ENCODE data around the gene TCF21.
"Not testable (repeated sequence)": the region's sequence is repeated elsewhere in the genome, so short reads cannot be mapped to it uniquely, and the experiment has no call there.

The TCF21 gene

DNA sequence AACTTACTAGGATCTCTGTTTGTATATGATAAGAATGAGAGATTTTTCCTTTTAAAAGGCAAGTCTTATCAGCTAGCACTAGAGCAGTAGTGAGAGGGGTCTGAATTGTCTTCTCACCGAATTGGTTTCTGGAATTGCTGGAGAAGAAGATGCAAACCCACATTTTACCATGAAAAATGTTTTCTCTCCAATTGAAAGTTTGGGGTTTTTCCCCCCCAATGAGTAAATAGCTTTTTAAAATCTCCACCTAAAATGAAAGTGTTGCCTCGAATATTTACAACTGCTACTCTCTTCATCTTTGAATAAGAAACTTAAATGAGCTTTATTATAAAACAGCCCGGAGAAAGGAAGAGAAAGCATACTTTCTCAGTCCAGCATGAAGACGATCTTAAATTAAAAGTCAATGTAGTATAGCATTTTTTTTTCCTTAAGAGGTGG lies 1.8 kb downstream of the TCF21 start:
- no peak for DNase-seq

DNA sequence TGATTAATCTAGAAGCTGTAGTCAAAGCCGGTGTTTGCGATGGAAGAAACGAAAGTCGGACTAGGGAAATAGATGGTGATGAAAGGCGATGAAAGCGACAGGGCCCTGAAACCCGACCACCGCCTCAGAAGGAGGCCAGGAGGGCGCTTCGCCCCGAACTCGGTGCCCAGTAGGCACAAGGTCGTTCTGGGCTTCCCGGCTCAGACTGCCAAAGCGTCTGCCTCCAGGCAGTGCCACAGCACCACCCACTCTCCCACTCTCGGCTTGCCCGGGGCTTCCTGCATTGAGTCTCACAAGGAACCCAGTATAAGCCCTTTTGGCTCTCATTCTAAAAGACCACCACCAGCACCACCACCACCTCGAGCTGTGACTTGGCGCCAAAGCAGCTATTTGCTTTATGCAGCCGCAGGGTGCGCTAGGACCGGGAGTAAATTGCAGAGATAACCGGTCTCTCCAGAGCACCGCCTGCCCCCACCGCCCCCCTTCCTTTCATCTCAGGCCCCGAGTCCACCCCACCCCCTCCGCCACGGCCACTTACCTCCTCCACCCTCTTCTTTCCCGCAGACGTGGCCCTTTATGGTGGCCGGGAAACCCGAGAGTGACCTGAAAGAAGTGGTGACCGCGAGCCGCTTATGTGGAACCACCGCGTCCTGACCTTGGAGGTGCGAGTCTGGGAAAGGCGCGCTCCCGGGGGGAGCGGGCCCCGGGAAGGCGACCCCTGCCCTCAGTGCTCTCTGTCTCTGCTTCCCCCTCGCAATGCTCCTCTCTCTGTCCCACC lies 2.4 kb downstream of the TCF21 start:
- DNase-seq = no peak

DNA sequence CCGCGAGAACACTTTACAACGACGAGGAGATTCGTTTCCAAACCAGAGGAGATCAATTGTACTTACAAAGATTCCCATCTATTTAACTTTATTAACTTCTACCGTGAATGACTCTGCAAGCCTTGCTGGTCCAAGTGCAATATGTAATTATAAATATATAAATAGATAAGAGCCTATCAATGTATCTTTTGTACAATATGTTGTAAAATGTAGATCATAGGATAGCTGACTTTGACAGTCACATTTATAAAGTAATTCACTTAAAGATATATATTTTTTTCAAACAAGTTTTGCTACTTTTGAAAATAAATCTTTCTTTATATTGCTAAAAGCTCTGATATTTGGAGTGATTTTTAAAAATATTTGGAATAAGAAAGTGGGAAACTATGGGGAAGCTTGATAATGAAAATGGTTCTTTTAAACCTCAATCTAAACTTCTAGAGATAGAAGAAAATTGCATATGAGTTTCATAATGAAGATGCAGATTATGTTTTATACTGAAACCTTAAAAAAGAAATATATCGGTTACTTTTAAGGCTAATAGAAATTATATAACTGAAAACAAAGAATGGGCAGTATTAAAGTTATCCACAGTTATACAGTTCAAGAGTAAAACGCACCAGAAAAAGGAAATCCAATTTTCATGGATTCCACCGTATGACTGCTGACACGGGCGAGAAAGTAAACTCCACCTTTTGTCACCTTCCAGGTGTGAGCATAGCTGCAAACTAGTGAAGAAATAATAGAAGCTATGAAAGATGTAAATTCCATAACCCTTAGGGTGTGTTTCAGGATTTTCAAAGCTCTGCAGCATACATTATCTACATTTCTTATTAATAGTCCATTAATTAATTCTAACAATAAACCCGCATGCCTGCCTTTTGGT lies 3.3 kb downstream of the TCF21 start:
- no peak for DNase-seq

GRCh38 chr6:133892813-133893691 lies 4.1 kb downstream of the TCF21 start:
- DNase-seq = no peak

DNA sequence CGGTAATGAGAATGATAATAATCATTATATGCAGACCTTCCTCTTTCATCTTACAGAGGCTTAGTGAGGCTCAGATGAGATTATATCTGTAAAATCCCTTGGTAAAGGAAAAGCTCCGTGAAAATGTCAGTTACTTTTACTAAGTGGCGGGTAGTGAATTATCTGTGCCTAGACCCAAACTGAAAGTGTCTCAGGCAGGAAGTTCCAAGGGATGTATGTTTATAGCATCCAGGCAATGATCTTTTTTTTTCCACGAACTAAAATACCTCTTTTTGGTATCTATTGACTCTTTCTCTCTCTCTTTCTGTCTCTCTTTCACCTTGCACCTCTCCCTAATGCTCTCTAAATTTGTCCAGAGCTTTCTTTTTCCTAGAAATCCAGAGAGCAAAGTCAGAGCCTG lies 5.0 kb downstream of the TCF21 start:
- no peak for DNase-seq

DNA sequence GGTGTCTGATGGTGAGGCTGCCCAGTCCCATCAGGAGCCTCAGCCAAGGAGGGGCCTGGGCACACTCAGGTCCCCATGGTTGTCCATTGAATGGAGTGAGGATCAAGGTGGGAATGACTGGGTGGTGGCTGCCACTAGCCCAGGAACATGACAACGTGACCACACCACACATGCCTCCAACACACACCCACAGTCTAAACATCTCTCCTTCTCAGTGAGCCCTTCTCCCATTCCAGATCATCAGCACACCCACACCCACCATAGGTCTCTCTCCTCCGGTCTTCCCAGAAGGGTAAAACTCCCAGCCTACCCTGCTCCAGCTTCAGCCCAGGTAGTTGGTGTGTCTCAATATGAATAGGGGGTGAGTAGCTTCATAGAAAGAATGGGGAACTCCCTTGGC lies 5.5 kb downstream of the TCF21 start:
- no peak for DNase-seq

GRCh38 chr6:133894795-133895358 lies 6.0 kb downstream of the TCF21 start:
- no peak for DNase-seq

GRCh38 chr6:133895573-133896343 lies 6.8 kb downstream of the TCF21 start:
- no peak for DNase-seq

DNA sequence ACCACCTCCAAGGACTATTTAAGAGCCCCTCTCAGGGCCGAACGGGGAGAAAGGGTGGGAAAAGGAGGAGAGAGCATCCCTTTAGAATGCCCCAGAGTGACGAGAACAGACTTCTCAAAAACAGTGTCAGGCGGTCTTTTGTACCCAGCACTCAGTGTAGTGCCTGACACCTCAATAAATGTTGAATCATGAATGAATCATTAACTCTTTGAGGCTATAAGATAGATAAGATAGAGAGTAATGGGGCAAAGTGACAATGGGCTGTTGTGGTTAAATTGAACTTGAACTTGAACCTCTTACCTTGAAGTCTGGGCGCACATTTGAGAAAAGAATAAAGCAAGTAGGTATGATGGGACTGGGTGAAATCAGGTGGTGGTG lies 7.4 kb downstream of the TCF21 start:
- DNase-seq = no peak

- DNase-seq = no peak
Observed at GRCh38 chr6:133898263-133898662, 9.3 kb downstream of the TCF21 start.

DNA sequence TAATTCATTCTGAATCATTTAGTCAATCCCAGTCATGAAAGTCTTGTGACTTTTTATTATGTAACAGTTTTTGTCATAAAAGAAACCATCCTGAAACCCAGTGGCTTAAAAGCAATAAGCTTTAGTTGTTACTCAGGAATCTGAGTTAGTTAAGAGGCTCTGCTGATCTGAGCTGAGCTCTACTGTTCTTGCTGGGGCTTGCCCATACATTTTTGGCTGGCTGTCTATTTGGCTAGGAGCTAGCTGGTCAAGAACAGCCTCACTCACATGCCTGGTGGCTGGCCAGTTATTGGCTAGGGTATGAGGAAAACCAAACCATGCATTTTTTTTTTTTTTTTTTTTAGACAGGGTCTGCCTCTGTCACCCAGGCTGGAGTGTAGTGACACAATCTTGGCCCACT lies 10.6 kb downstream of the TCF21 start:
- DNase-seq = no peak

GRCh38 chr6:133903855-133904254 lies 14.9 kb downstream of the TCF21 start:
- DNase-seq = no peak

GRCh38 chr6:133906050-133906449 lies 17.1 kb downstream of the TCF21 start:
- no peak for DNase-seq

DNA sequence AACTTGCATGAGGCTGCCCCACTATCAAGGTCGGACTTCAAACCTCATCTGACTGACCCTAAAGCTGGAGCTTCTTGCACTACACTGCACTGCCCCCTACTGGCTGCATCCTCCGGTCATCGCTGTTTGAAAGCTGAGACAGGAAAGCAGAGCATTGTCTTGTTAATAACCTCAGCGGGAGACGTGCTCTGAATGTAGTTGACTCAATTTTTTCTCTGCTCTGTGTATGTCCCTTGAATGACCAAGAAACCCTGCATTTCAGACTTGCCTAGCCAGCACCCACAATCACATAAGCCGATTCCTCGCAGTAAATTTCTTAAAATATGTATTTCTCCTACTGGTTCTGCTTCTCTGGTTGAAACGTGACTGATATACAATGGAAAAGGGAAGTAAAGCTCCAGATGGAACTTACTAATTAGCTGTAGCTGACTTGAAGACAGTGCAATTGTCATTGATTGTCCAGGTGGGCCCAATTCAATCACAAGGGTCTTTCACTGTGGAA lies 27.8 kb downstream of the TCF21 start:
- DNase-seq = peak; percentile 61

GRCh38 chr6:133917781-133918180 lies 28.9 kb downstream of the TCF21 start:
- no peak for DNase-seq

DNA sequence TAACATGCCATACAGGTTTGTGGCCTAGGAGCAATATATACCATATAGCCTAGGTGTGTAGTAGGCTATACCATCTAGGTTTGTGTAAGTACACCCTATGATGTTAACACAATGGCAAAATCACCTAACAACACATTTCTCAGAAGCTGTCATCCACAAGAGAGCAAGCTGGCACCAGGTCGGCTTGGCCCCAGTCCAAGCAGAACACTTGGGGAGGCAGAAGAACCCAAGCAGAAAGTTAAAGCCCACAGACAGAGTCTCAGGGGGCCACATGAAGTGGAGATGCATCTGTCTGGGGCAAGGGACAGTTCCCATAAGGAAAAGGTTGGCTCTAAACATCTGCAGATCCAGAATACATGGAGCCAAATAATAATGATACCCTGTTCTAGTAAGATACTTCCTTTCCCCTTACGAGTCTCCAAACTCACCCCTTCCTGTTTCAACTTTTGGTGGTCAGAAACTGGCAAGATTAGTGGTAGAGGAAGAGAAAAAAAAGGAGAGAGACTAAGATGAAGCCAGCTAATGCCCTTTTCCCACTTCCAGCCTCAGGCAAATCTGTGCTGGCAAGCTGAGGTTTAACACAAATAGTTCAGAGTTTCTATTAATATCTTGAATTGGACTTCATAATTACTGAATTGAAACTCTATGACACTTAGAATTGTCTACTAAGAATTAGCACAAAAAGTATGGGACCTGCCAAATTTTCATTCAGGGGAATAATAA lies 29.5 kb downstream of the TCF21 start:
- DNase-seq = no peak

DNA sequence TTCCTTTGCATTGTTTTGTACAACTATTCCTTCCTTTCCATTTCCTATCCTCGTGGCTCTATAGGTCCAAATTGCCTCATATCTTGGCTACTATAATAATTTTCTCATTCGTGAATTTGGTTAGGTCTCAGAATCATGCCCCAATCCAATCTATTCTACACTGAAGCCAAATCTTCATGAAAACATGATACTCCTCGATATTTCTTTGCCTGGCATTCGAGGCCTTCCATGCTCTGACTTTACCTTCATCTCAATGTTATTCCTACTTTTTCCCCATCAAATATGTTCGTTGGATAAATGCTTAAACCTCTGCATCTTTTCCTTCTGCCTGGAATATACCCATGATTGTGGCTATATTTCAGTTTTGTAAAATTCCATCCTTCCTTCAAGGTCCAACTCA lies 30.4 kb downstream of the TCF21 start:
- DNase-seq = no peak

DNA sequence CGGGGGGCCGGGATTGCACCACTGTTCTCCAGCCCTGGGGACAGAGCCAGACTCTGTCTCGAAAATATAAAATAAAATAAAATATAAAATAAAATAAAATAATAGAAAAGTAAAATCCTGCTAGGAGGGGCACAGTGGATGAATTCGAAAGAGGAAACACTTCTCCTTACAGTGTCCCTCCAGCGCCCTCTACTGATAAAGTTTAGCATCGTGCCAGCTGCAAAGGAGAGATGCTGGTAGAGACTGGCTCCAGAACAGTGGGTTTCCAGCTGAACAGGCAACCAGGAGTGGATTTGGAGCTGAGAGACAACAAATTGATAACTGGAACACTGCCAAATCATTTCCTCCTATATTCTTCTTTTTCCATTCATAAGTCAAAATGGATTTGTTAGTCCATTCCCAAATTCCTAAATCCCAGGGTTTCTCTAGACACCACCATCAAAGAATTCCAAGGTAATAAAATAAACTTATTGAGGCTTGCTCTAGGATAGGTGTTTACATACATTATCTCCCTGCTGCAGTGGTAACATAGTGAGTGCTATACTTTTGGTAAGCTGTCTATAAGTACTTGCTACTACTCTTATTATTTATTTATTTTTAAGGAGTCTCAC lies 32.4 kb downstream of the TCF21 start:
- peak; percentile 70 for DNase-seq

- DNase-seq = peak; percentile 69
Observed at GRCh38 chr6:133923938-133924593, 35.2 kb downstream of the TCF21 start.

DNA sequence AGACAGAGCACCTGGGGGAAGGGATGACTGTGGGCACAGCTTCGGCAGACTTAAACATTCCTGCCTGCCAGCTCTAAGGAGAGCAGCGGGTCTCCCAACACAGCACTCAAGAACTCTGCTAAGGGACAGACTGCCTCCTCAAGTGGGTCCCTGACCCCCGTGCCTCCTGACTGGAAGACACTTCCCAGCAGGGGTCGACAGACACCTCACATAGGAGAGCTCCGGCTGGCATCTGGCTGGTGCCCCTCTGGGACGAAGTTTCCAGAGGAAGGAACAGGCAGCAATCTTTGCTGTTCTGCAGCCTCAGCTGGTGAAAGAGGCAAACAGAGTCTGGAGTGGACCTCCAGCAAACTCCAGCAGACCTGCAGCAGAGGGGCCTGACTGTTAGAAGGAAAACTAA lies 42.3 kb downstream of the TCF21 start:
- not testable (repeated sequence) for DNase-seq
